Measurements from ENCODE around the gene FOXP1. TPM values are rescaled to one million over a fixed set of nuclear protein-coding genes. Genes with fewer than 3 reads are reported as not detected.
A peak's percentile ranks its signal among the peaks of the same experiment; 100 is the strongest.

The FOXP1 gene
- total RNA-seq, 2 experiments from 2014 or later = 66.3 to 68.8 TPM

- peaks cover 15% of the 10 kb centered on the region for H3K4me1 Mint-ChIP-seq
- H3K27me3 Mint-ChIP-seq = peaks cover 7% of the 10 kb centered on the region
- DNase-seq (no peak), ATAC-seq (no peak)
- H3K27ac Mint-ChIP-seq = no peak overlapping the region
- peaks cover 5% of the 10 kb centered on the region for H3K36me3 Mint-ChIP-seq
- H3K9me3 Mint-ChIP-seq (ENCODE audit: low read depth) = no peaks in the 10 kb centered on the region
- CTCF ChIA-PET = interaction anchor here (0.6 to 1.3 kb wide), 3 partner anchors 12 to 353 kb away, joined by 3 to 4 read pairs (median 3); no protein-coding TSS in a partner anchor
- no peak overlapping the region for H3K4me3 Mint-ChIP-seq
Observed at GRCh38 chr3:71398157-71398836, 185.2 kb downstream of the FOXP1 start.

GRCh38 chr3:71397726-71398125 lies 185.8 kb downstream of the FOXP1 start:
- ATAC-seq = no peak
- CTCF ChIA-PET = interaction anchor here (0.6 to 1.3 kb wide), 5 partner anchors 11 to 847 kb away, joined by 3 to 4 read pairs (median 3); no protein-coding TSS in a partner anchor

GRCh38 chr3:71397046-71397445 lies 186.5 kb downstream of the FOXP1 start:
- no peak overlapping the region for H3K27ac Mint-ChIP-seq
- peaks cover 4% of the 10 kb centered on the region for H3K36me3 Mint-ChIP-seq
- peaks cover 20% of the 10 kb centered on the region for H3K4me1 Mint-ChIP-seq
- CTCF ChIA-PET = interaction anchor here (1.0 to 1.3 kb wide), 4 partner anchors 10 to 847 kb away, joined by 3 to 4 read pairs (median 3); no protein-coding TSS in a partner anchor
- no peak overlapping the region for H3K4me3 Mint-ChIP-seq
- DNase-seq (no peak), ATAC-seq (no peak)
- H3K27me3 Mint-ChIP-seq = peaks cover 7% of the 10 kb centered on the region
- H3K9me3 Mint-ChIP-seq (ENCODE audit: low read depth) = no peaks in the 10 kb centered on the region

More at GRCh38 chr3:71397726-71398125, 185.8 kb downstream of the FOXP1 start:
- Mint-ChIP-seq H3K27ac (no peak overlapping the region), H3K9me3 (ENCODE audit: low read depth) (no peaks in the 10 kb centered on the region), H3K36me3 (peaks cover 4% of the 10 kb centered on the region), H3K4me3 (no peak overlapping the region), H3K27me3 (peaks cover 7% of the 10 kb centered on the region), H3K4me1 (peaks cover 15% of the 10 kb centered on the region)
- DNase-seq = no peak

- H3K27me3 Mint-ChIP-seq = peaks cover 11% of the 10 kb centered on the region
- no peaks in the 10 kb centered on the region for H3K9me3 Mint-ChIP-seq (ENCODE audit: low read depth)
- DNase-seq (no peak), ATAC-seq (no peak)
- peaks cover 4% of the 10 kb centered on the region for H3K36me3 Mint-ChIP-seq
- CTCF ChIA-PET = no interaction called here
- H3K4me3 Mint-ChIP-seq = no peak overlapping the region
- no peak overlapping the region for H3K27ac Mint-ChIP-seq
- peaks cover 26% of the 10 kb centered on the region for H3K4me1 Mint-ChIP-seq
Observed at GRCh38 chr3:71395927-71396695, 187.4 kb downstream of the FOXP1 start.

GRCh38 chr3:71395470-71395869 lies 188.1 kb downstream of the FOXP1 start:
- Mint-ChIP-seq H3K9me3 (ENCODE audit: low read depth) (no peaks in the 10 kb centered on the region), H3K4me1 (peaks cover 32% of the 10 kb centered on the region), H3K27me3 (peaks cover 12% of the 10 kb centered on the region), H3K4me3 (no peak overlapping the region), H3K36me3 (peaks cover 4% of the 10 kb centered on the region), H3K27ac (no peak overlapping the region)
- no peak for DNase-seq
- no peak for ATAC-seq
- CTCF ChIA-PET = no interaction called here

DNA sequence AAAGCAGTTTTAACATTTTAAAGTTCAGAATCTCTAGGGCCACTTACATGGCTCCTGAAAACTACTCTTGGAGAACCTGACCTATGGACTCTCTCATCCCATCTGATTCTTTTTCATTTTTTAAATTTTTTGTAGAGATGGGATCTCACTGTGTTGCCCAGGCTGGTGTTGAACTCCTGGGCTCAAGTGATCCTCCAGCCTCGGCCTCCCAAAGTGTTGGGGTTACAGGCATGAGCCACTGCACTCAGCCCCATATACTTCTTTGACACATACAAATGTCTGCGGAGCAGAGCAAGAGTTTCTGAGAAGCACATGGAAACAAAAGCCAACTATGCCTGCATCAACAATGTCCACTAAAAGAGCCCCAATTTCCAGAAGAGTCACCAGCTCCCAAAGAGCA lies 189.8 kb downstream of the FOXP1 start:
- ATAC-seq = no peak

GRCh38 chr3:71393093-71393492 lies 190.4 kb downstream of the FOXP1 start:
- CTCF ChIA-PET = no interaction called here
- H3K4me1 Mint-ChIP-seq = peaks cover 34% of the 10 kb centered on the region
- peak; percentile 71 for ATAC-seq

More for the DNA sequence above, 189.8 kb downstream of the FOXP1 start:
- CTCF ChIA-PET = interaction anchor here (0.6 kb wide), 1 partner anchor 118 kb away, joined by 3 read pairs; no protein-coding TSS in a partner anchor
- peaks cover 12% of the 10 kb centered on the region for H3K27me3 Mint-ChIP-seq
- peaks cover 40% of the 10 kb centered on the region for H3K4me1 Mint-ChIP-seq
- H3K27ac Mint-ChIP-seq = no peak overlapping the region
- H3K4me3 Mint-ChIP-seq = no peak overlapping the region
- peaks cover 4% of the 10 kb centered on the region for H3K36me3 Mint-ChIP-seq
- DNase-seq = no peak
- no peaks in the 10 kb centered on the region for H3K9me3 Mint-ChIP-seq (ENCODE audit: low read depth)

GRCh38 chr3:71392251-71392650 lies 191.3 kb downstream of the FOXP1 start:
- CTCF ChIA-PET = no interaction called here
- no peaks in the 10 kb centered on the region for H3K9me3 Mint-ChIP-seq (ENCODE audit: low read depth)
- H3K4me3 Mint-ChIP-seq = no peak overlapping the region
- no peak overlapping the region for H3K27ac Mint-ChIP-seq
- H3K4me1 Mint-ChIP-seq = peaks cover 27% of the 10 kb centered on the region
- DNase-seq = no peak
- H3K36me3 Mint-ChIP-seq = peaks cover 4% of the 10 kb centered on the region
- no peak for ATAC-seq
- peaks cover 12% of the 10 kb centered on the region for H3K27me3 Mint-ChIP-seq

More at GRCh38 chr3:71393093-71393492, 190.4 kb downstream of the FOXP1 start:
- Mint-ChIP-seq H3K9me3 (ENCODE audit: low read depth) (no peaks in the 10 kb centered on the region), H3K4me3 (no peak overlapping the region), H3K27ac (no peak overlapping the region), H3K27me3 (peaks cover 12% of the 10 kb centered on the region), H3K36me3 (peaks cover 4% of the 10 kb centered on the region)
- no peak for DNase-seq

GRCh38 chr3:71391361-71391760 lies 192.2 kb downstream of the FOXP1 start:
- H3K4me1 Mint-ChIP-seq = peaks cover 26% of the 10 kb centered on the region
- DNase-seq (no peak), ATAC-seq (no peak)
- no peak overlapping the region for H3K4me3 Mint-ChIP-seq
- H3K36me3 Mint-ChIP-seq = peaks cover 4% of the 10 kb centered on the region
- CTCF ChIA-PET = no interaction called here
- no peak overlapping the region for H3K27ac Mint-ChIP-seq
- peaks cover 12% of the 10 kb centered on the region for H3K27me3 Mint-ChIP-seq
- H3K9me3 Mint-ChIP-seq (ENCODE audit: low read depth) = no peaks in the 10 kb centered on the region

DNA sequence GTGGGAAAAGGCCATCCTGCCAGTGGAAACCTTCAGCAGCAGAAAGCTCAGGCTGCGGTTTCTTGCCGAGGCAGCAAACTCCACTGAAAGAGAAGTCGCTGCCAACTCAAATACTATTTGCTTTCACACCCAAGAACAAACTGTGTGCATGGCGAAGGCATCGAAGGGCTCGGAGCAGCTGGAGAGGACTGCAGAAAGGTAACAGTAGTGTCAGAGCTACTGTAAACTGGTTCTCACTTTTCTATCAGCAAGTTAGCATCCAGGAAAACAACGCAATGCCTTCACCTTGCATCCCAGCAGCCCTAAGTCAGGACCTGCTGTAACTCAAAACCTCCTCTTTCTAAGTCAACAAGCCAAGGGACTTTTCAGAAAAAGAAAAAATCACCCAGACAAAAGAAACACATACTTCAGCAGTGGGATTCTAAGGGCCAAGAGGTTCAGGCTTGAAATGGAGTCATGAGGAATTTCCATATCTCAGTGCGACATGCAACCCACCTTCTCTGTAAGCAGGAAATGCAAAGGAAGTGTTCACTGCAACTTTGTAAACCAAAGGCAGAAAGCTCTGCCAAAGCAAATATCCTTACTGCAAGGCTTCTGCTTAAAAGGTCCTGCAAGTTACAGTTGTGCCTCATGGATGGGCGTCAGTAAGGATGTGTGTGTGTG lies 193.5 kb downstream of the FOXP1 start:
- no peak for ATAC-seq
- H3K4me1 Mint-ChIP-seq = peaks cover 30% of the 10 kb centered on the region

GRCh38 chr3:71389191-71389590 lies 194.3 kb downstream of the FOXP1 start:
- Mint-ChIP-seq H3K4me3 (no peak overlapping the region), H3K4me1 (peaks cover 37% of the 10 kb centered on the region), H3K27me3 (peaks cover 6% of the 10 kb centered on the region), H3K27ac (no peak overlapping the region), H3K36me3 (no peaks in the 10 kb centered on the region), H3K9me3 (ENCODE audit: low read depth) (no peaks in the 10 kb centered on the region)
- CTCF ChIA-PET = no interaction called here
- ATAC-seq = no peak
- no peak for DNase-seq

More for the DNA sequence above, 193.5 kb downstream of the FOXP1 start:
- no peak overlapping the region for H3K27ac Mint-ChIP-seq
- peaks cover 8% of the 10 kb centered on the region for H3K27me3 Mint-ChIP-seq
- no peaks in the 10 kb centered on the region for H3K36me3 Mint-ChIP-seq
- no peaks in the 10 kb centered on the region for H3K9me3 Mint-ChIP-seq (ENCODE audit: low read depth)
- no peak for DNase-seq
- CTCF ChIA-PET = no interaction called here
- no peak overlapping the region for H3K4me3 Mint-ChIP-seq

- DNase-seq (no peak), ATAC-seq (no peak)
- peaks cover 42% of the 10 kb centered on the region for H3K4me1 Mint-ChIP-seq
- H3K4me3 Mint-ChIP-seq = no peak overlapping the region
- H3K27me3 Mint-ChIP-seq = peaks cover 5% of the 10 kb centered on the region
- CTCF ChIA-PET = no interaction called here
- no peaks in the 10 kb centered on the region for H3K36me3 Mint-ChIP-seq
- H3K27ac Mint-ChIP-seq = no peak overlapping the region
- no peaks in the 10 kb centered on the region for H3K9me3 Mint-ChIP-seq (ENCODE audit: low read depth)
Observed at GRCh38 chr3:71388535-71389120, 194.9 kb downstream of the FOXP1 start.

- DNase-seq = no peak
- CTCF ChIA-PET = no interaction called here
- Mint-ChIP-seq H3K4me1 (peaks cover 47% of the 10 kb centered on the region), H3K27me3 (peaks cover 5% of the 10 kb centered on the region), H3K27ac (no peak overlapping the region), H3K4me3 (no peak overlapping the region), H3K36me3 (no peaks in the 10 kb centered on the region), H3K9me3 (ENCODE audit: low read depth) (no peaks in the 10 kb centered on the region)
- no peak for ATAC-seq
Observed at GRCh38 chr3:71387586-71387985, 195.9 kb downstream of the FOXP1 start.
